ENCODE results near the gene TNS1. TPM values are rescaled to one million over a fixed set of nuclear protein-coding genes. Genes with fewer than 3 reads are reported as not detected.

TNS1 gene
- total RNA-seq, 2 donors from 2014 or later: 168 to 174 TPM

DNA sequence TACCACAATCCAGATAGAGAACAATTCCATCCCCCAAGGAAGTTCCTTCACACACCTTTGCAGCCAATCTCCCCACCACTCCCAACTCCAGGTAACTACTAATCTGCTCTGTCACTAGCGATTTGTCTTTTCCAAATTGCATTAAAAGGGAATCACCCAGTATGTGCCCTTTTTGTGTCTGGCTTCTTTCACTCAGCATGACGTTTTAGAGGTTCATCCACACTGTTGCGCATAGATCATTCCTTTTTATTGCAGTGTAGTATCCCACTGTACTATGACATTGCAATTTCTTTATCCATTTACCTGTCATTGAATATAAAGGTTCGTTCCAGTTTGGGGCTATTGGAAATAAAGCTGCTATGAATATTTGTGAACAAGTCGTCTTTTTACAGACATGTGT, 31.6 kb downstream of the TNS1 start:
- H3K27ac ChIP-seq: no peak overlapping the region
- 72 to 76% methylated on average over 5 of the region's 5 CpGs for WGBS, 2 donors
- DNase-seq (no peak), ATAC-seq (no peak)
- H3K4me3 ChIP-seq: no peak overlapping the region
- H3K9me3 ChIP-seq: no peaks in the 10 kb centered on the region
- intact Hi-C loops (cut with DNase I): no loop called here
- H3K27me3 ChIP-seq: no peaks in the 10 kb centered on the region
- H3K36me3 ChIP-seq (replicated peaks in 1 of 2; ENCODE audit: insufficient read depth in 1 of 2, low read depth in 2 of 2): no peaks in the 10 kb centered on the region
- peaks cover 17% of the 10 kb centered on the region for H3K4me1 ChIP-seq
- TF ChIP-seq, protein P1, sequence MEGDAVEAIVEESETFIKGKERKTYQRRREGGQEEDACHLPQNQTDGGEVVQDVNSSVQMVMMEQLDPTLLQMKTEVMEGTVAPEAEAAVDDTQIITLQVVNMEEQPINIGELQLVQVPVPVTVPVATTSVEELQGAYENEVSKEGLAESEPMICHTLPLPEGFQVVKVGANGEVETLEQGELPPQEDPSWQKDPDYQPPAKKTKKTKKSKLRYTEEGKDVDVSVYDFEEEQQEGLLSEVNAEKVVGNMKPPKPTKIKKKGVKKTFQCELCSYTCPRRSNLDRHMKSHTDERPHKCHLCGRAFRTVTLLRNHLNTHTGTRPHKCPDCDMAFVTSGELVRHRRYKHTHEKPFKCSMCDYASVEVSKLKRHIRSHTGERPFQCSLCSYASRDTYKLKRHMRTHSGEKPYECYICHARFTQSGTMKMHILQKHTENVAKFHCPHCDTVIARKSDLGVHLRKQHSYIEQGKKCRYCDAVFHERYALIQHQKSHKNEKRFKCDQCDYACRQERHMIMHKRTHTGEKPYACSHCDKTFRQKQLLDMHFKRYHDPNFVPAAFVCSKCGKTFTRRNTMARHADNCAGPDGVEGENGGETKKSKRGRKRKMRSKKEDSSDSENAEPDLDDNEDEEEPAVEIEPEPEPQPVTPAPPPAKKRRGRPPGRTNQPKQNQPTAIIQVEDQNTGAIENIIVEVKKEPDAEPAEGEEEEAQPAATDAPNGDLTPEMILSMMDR (IDR thresholded peaks at IDR 0.05): no peak
- TF ChIP-seq POLR2A (IDR thresholded peaks at IDR 0.05): no peak

DNA sequence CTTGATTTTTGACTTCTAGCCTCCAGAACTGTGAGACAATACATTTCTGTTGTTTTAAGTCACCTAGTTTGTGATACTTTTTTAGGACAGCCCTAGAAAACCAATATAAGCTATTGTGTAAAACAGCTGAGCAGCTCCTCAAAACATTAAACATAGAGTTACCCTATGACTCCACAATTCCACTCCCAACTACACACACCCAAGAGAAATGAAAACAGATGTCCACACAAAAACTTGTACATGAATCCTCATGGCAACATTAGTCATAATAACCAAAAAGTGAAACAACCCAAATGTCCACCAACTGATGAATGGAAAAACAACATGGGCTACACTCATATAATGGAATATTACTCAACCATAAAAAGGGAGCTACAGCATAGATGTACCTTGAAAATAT, 32.6 kb downstream of the TNS1 start:
- Histone ChIP-seq H3K27ac (no peak overlapping the region), H3K9me3 (no peaks in the 10 kb centered on the region), H3K4me3 (no peak overlapping the region), H3K4me1 (peaks cover 26% of the 10 kb centered on the region), H3K27me3 (no peaks in the 10 kb centered on the region), H3K36me3 (replicated peaks in 1 of 2; ENCODE audit: insufficient read depth in 1 of 2, low read depth in 2 of 2) (no peaks in the 10 kb centered on the region)
- TF ChIP-seq, protein P1 (IDR thresholded peaks at IDR 0.05): no peak
- DNase-seq (no peak), ATAC-seq (no peak)
- intact Hi-C loops (cut with DNase I): no loop called here

DNA sequence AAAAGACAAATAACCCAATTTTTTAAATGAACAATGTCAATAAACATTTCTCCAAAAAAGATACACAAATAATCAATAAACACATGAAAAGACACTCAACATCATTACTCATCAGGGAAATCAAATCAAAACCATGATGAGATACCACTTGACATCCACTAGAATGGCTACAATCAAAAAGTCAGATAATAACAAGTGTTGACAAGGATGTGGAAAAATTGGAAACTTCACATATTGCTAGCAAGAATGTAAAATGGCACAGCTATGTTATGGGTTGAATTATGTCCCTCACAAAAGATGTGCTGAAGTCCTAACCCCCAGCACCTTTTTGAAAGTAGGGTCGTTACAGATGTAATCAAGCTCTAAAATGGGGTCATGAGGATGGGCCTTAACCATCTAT, 33.2 kb downstream of the TNS1 start:
- no peak for DNase-seq
- ATAC-seq: no peak
- Histone ChIP-seq H3K9me3 (no peaks in the 10 kb centered on the region), H3K27me3 (no peaks in the 10 kb centered on the region), H3K4me1 (peaks cover 29% of the 10 kb centered on the region), H3K36me3 (replicated peaks in 1 of 2; ENCODE audit: insufficient read depth in 1 of 2, low read depth in 2 of 2) (no peaks in the 10 kb centered on the region), H3K4me3 (no peak overlapping the region), H3K27ac (no peak overlapping the region)
- TF ChIP-seq, protein P1 (IDR thresholded peaks at IDR 0.05): no peak
- no peak for TF ChIP-seq POLR2A (IDR thresholded peaks at IDR 0.05)
- intact Hi-C loops (cut with DNase I): no loop called here
- WGBS, 2 donors: 92 to 100% methylated on average over 1 of the region's 1 CpG

DNA sequence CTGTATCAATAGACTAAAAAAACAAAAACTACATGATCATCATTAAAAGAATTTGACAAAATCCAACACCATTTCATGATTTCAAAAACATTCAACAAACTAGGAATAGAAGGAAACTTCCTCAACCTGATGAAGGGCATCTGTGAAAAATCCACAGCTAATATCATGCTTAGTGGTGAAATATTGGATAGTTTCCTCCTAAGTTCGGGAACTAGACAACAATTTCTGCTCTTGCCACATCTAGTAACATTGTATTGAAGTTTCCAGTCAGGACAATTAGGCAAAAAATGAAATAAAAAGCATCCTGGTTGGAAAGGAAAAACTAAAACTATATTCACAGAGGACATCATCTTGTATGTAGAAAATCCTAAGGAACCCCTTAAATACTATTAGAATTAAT, 34.8 kb downstream of the TNS1 start:
- Histone ChIP-seq H3K4me3 (no peak overlapping the region), H3K9me3 (no peaks in the 10 kb centered on the region), H3K4me1 (peaks cover 38% of the 10 kb centered on the region), H3K27me3 (no peaks in the 10 kb centered on the region), H3K27ac (no peak overlapping the region), H3K36me3 (replicated peaks in 1 of 2; ENCODE audit: insufficient read depth in 1 of 2, low read depth in 2 of 2) (no peaks in the 10 kb centered on the region)
- DNase-seq: no peak
- ATAC-seq: no peak
- TF ChIP-seq, protein P1 (IDR thresholded peaks at IDR 0.05): no peak
- no peak for TF ChIP-seq POLR2A (IDR thresholded peaks at IDR 0.05)
- intact Hi-C loops (cut with DNase I): no loop called here
- WGBS, 2 donors: 46 to 58% methylated on average over 1 of the region's 1 CpG

DNA sequence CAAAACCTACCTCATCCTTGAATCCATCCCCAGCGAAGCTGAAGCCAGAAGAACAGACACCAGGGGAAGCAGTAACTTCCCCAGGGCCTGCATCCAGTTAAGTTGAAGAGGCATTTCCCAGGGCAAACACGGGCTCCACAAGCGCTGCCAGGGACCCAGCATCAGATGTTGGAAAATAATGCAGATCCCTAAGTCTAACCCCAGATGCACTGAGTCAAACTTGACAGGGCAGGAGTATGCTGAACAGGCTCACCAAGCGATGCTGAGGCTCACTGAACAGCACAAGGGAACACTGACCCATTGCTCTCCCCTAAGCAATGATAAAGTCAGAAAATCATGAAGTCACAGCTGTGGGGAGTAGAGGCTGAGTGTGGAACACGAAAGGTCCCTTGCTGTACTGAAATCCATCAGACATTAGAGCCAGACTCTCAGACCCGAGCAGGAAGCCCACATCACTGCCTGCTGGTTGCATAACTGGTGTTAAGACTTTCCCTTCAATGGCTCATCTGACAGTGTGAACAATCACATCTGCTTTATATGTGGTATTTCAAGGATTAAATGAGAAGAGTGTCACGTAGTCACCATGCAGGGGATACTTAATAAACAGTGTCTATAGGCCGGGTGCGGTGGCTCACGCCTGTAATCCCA, 36.2 kb downstream of the TNS1 start:
- Histone ChIP-seq H3K9me3 (no peaks in the 10 kb centered on the region), H3K4me1 (peaks cover 38% of the 10 kb centered on the region), H3K36me3 (replicated peaks in 1 of 2; ENCODE audit: insufficient read depth in 1 of 2, low read depth in 2 of 2) (no peaks in the 10 kb centered on the region), H3K27ac (peak overlapping the region in 3 of 4 donors; percentile 76 to 81 (median 79)), H3K27me3 (no peaks in the 10 kb centered on the region), H3K4me3 (no peak overlapping the region)
- DNase-seq (peak in 2 of 4 donors; percentile 4 to 10), ATAC-seq (no peak)
- intact Hi-C loops (cut with DNase I): no loop called here
- 67 to 82% methylated on average over 10 of the region's 10 CpGs for WGBS, 2 donors
- no peak for TF ChIP-seq POLR2A (IDR thresholded peaks at IDR 0.05)
- TF ChIP-seq, protein P1 (IDR thresholded peaks at IDR 0.05): no peak
